ENCODE results near the gene HMGN4.

DNA sequence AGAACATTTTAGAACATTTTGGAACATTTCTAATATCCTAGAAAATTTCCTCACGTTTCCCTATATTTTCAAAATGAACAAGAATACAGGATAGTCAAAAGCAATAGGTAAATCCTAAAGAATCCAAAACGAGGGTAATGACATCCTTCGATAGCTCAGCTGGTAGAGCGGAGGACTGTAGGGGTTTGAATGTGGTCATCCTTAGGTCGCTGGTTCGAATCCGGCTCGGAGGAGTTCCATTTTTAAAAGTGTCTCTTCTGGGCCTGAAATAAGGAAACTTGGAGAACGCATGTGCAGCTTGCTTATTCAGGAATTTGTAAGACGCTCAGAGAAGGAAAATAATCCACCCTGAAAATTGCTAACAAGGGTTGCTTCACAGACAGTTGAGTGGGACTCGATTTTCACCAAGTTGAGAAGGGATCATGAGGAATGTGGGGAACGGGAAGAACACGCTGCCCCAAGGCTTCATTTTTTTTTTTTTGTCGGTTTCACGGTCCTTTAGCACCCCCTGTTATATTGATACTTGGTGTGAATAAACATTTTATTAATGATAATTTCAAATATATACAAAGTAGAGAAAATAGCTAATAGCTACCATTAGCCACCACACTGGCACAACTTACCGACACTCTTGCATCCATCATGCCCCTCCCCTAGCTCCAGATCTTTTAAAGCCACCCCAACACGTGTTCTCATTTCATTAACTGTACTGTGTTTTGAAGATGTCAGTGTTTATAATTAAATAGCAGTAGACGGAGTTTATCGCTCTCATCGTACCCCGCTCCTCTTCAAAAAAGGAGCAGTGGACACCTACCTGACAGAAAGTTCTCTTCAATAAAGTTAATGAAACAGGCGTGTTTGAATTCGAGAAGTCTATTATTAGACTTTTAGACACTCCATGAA lies 56.8 kb downstream of the HMGN4 start:
- TF ChIP-seq NFRKB (IDR thresholded peaks at IDR 0.05) (no peak), FOXA1 (IDR thresholded peaks at IDR 0.05) (no peak), LEF1 (IDR thresholded peaks at IDR 0.05; ENCODE audit: borderline replicate concordance) (no peak)
